WERI-Rb-1 (cell line): ENCODE measurements around the gene C8G.

Source experiments
- DNase-seq: peaks from one replicate; pipeline ENCODE4 v3.0.0-alpha.2; 2020
- H3K27ac ChIP-seq: fragments of 250-450 bp; sonication (Bioruptor Pico); 2 replicates; pipeline ENCODE4 v1.5.1; 2020; ENCODE audit warnings: mild to moderate bottlenecking, moderate library complexity
- H3K27me3 ChIP-seq: fragments of 250-450 bp; sonication (Bioruptor Pico); 2 replicates; pipeline ENCODE4 v1.5.1; 2021; ENCODE audit warnings: mild to moderate bottlenecking, low read depth, moderate library complexity; ENCODE audit not compliant: insufficient read depth, severe bottlenecking
- H3K36me3 ChIP-seq: fragments of 250-450 bp; sonication (Bioruptor Pico); 2 replicates; pipeline ENCODE4 v1.5.1; 2020; ENCODE audit warnings: mild to moderate bottlenecking, moderate library complexity
- H3K4me3 ChIP-seq: 2 replicates; pipeline ENCODE4 v1.5.1; 2011; ENCODE audit warnings: low read depth, mild to moderate bottlenecking, control low read depth, low read length
- H3K9me3 ChIP-seq: fragments of 250-450 bp; sonication (Bioruptor Pico); 2 replicates; pipeline ENCODE4 v1.5.1; 2021; ENCODE audit warnings: mild to moderate bottlenecking, moderate library complexity; ENCODE audit not compliant: severe bottlenecking
- TF ChIP-seq, protein P1 (sequence below): IDR thresholded peaks from 2 replicates; pipeline ENCODE4 v1.5.1; 2011; ENCODE audit warnings: low read depth, mild to moderate bottlenecking, control low read depth, inconsistent platforms, low read length

C8G gene

DNA sequence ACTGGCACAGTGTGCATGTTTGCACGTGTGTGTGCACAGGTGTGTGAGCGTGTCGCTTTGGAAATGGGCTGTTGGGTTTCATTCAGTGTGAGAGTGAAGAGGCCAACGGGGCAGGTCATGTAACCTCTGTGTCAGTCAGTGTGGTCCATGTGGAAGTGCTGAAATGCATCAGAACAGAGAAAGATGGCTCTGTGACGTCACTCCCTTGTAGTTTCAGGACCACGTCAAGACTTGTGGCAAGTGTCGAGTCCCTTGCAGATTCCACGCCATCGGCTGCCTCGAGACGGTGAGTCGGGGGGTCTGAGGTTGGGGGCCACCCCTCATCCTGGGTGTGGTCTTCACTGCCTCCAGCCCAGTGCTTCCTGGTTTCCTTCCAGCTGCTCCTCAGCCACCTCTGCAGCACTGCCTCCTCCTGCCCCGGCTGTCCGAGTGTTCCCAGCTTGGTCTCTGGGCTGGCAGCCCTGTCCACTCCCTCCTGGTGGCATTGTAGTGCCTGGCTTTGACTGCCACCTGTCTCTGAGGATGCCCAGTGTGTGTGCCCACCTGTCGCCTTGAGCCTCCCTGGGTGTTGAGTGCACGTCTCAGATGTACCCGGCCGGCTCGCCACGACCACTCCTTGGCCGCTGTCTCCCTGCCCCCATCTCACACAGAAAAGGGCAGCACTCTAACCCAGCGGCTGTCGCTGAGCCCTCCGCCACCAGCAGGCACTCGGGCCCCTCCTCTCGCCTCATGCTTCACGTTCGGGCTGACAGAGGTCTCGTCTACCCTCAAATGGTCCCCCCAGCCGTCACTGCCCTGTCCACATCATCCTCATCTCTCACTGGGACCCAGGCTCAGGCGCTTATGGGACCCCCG lies 28.5 kb upstream of the C8G start:
- no peak for DNase-seq
- TF ChIP-seq, protein P1, sequence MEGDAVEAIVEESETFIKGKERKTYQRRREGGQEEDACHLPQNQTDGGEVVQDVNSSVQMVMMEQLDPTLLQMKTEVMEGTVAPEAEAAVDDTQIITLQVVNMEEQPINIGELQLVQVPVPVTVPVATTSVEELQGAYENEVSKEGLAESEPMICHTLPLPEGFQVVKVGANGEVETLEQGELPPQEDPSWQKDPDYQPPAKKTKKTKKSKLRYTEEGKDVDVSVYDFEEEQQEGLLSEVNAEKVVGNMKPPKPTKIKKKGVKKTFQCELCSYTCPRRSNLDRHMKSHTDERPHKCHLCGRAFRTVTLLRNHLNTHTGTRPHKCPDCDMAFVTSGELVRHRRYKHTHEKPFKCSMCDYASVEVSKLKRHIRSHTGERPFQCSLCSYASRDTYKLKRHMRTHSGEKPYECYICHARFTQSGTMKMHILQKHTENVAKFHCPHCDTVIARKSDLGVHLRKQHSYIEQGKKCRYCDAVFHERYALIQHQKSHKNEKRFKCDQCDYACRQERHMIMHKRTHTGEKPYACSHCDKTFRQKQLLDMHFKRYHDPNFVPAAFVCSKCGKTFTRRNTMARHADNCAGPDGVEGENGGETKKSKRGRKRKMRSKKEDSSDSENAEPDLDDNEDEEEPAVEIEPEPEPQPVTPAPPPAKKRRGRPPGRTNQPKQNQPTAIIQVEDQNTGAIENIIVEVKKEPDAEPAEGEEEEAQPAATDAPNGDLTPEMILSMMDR, result no peak
- H3K27ac ChIP-seq, result no peak overlapping the region
- H3K36me3 ChIP-seq, result peaks cover 76% of the 10 kb centered on the region
- no peaks in the 10 kb centered on the region for H3K9me3 ChIP-seq
- no peaks in the 10 kb centered on the region for H3K27me3 ChIP-seq
- no peak overlapping the region for H3K4me3 ChIP-seq

DNA sequence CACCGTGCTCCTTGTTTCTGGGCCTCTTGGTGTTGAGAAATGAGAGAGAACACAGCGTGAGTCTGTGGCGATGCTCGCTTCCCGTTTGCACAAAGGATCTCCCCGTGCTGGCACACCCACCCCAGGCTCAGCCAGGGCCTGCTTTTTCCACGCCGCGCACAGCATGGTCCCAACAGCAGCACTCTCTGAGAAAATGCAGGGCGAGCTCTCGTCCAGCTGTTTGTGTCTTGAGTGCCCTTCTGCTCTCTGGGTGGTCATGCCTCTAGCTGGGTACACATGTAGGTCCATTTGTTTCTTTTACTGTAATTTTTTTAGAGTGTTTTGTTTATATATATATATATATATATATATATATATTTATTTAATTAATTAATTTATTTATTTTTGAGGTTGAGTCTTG lies 27.1 kb upstream of the C8G start:
- no peaks in the 10 kb centered on the region for H3K9me3 ChIP-seq
- TF ChIP-seq, protein P1, result no peak
- no peak overlapping the region for H3K4me3 ChIP-seq
- no peaks in the 10 kb centered on the region for H3K27me3 ChIP-seq
- DNase-seq, result no peak
- H3K27ac ChIP-seq, result no peak overlapping the region
- H3K36me3 ChIP-seq, result peaks cover 76% of the 10 kb centered on the region

DNA sequence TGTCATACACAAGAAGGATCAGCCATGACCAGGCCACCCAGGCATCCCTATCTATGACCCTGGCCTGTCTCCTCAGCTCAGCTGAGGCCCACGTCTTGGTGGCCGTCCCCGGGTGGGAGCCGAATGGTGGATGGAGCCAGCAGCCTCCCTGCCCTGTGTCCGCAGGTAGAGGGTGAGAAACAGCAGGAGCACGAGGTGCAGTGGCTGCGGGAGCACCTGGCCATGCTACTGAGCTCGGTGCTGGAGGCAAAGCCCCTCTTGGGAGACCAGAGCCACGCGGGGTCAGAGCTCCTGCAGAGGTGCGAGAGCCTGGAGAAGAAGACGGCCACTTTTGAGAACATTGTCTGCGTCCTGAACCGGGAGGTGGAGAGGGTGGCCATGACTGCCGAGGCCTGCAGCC lies 25.0 kb upstream of the C8G start:
- Histone ChIP-seq H3K36me3 (peaks cover 69% of the 10 kb centered on the region), H3K9me3 (no peaks in the 10 kb centered on the region), H3K4me3 (no peak overlapping the region), H3K27ac (no peak overlapping the region), H3K27me3 (no peaks in the 10 kb centered on the region)
- TF ChIP-seq, protein P1, result no peak
- no peak for DNase-seq

DNA sequence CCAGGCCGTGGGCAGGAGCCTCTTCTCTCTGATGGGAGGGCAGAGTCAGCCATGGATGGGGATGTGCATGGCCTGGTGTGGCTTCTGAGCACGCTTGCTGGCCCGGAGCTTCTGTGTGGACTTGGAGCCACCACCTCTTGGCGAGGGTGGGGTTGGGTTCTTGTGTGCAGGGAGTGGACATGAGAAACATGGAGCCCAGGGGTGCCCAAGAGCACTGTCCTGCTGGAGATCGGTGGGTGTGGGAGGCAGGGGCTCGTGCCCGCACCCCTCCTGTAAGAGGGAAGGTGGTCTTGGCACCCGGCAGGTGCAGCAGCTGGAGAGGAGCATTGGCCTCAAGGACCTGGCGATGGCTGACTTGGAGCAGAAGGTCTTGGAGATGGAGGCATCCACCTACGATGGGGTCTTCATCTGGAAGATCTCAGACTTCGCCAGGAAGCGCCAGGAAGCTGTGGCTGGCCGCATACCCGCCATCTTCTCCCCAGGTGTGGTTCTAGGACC lies 24.3 kb upstream of the C8G start:
- TF ChIP-seq, protein P1, result no peak
- H3K36me3 ChIP-seq, result peaks cover 69% of the 10 kb centered on the region

DNA sequence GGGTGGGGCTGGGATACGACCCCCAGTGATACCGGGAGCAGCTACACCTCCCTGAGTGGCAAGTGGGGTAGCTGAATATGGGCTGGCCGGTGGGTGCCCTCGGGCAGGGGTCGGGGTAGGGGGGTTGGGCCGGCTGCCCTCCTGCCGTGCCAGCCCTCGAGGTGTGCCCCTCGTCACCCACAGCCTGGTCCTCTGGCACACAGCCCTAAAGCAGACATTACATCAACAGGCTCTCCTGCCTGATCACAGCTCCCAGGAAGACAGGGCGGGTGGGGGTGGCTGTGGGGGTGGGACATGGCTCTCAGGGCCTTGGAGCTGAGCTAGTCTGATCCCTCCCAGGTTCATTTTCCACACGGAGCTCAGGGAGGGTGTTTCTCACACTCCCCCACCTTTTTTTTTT lies 23.7 kb upstream of the C8G start:
- H3K36me3 ChIP-seq, result peaks cover 69% of the 10 kb centered on the region
- H3K27ac ChIP-seq, result no peak overlapping the region
- TF ChIP-seq, protein P1, result no peak
- no peak overlapping the region for H3K4me3 ChIP-seq
- no peak for DNase-seq
- H3K9me3 ChIP-seq, result no peaks in the 10 kb centered on the region
- no peaks in the 10 kb centered on the region for H3K27me3 ChIP-seq

More for the DNA sequence above, 24.3 kb upstream of the C8G start:
- no peak overlapping the region for H3K4me3 ChIP-seq
- no peak for DNase-seq
- H3K27ac ChIP-seq, result no peak overlapping the region
- H3K9me3 ChIP-seq, result no peaks in the 10 kb centered on the region
- H3K27me3 ChIP-seq, result no peaks in the 10 kb centered on the region
